Stimulated activated CD8-positive, alpha-beta memory T cell treated with anti-CD3 and anti-CD28 coated beads, Interleukin-12 subunit alpha, Interleukin-12 subunit beta, amount 100 ng/mL, for 1 hour (primary cell): ENCODE measurements around the gene TMUB1.
"Not testable (repeated sequence)": the region's sequence is repeated elsewhere in the genome, so short reads cannot be mapped to it uniquely, and the experiment has no call there.

Source experiments
- DNase-seq: peaks from one replicate; pipeline ENCODE4 v3.0.0-alpha.2; 2020; ENCODE audit warnings: low read depth

Gene TMUB1

DNA sequence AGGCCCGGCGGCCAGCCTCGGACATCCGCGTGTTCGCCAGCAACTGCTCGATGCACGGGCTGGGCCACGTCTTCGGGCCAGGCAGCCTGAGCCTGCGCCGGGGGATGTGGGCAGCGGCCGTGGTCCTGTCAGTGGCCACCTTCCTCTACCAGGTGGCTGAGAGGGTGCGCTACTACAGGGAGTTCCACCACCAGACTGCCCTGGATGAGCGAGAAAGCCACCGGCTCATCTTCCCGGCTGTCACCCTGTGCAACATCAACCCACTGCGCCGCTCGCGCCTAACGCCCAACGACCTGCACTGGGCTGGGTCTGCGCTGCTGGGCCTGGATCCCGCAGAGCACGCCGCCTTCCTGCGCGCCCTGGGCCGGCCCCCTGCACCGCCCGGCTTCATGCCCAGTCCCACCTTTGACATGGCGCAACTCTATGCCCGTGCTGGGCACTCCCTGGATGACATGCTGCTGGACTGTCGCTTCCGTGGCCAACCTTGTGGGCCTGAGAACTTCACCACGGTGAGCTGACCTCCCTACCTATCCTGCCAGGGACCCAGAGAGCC is 34.3 kb downstream of the TMUB1 start:
- DNase-seq, result no peak

DNA sequence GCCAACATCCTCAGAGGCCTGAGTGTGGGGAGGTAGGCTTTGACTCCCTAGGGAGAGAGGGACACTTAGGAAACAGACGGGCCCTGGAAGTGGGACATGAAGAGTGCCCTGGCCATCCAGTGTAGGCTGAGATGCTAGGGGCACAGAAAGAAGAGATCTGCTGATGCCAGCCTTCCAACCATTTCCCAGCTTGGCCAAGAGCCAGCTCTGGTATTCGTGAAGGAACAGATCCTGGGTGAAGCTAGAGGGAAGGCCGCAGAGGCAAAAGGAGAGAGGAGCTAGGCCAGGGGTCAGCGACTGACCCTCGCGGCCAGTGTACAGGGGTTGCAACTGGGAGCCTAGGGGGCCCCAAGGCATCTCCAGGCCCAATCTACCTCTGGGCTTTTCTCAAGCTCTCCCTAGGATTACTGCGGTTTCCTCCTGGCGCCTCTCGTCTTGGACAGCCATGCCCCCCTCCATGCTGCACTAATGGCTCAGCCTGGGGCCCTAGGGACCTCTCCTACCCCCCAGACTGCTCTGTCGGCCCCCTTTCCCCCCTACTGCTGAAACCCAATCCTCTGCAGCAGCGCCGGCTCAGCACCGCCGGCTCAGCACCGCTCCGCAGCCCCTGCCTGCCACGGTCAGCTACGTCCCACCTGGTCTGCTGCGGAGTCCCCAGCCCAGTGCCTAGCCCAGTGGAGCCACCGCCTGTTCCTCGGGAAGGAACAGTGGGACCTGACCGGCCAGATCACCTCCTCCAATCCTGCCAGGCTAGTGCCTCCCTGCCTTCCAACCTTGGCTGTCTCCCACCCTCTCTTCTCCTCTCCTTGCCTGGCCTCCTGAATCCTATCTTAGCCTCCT is 35.1 kb downstream of the TMUB1 start, which contains the start of gene ASIC3:
ASIC3 (plus strand) TSS at position 556 of the 840 bp plus-strand sequence. CDS start 355 bp downstream, outside the sequence.
- no peak for DNase-seq

DNA sequence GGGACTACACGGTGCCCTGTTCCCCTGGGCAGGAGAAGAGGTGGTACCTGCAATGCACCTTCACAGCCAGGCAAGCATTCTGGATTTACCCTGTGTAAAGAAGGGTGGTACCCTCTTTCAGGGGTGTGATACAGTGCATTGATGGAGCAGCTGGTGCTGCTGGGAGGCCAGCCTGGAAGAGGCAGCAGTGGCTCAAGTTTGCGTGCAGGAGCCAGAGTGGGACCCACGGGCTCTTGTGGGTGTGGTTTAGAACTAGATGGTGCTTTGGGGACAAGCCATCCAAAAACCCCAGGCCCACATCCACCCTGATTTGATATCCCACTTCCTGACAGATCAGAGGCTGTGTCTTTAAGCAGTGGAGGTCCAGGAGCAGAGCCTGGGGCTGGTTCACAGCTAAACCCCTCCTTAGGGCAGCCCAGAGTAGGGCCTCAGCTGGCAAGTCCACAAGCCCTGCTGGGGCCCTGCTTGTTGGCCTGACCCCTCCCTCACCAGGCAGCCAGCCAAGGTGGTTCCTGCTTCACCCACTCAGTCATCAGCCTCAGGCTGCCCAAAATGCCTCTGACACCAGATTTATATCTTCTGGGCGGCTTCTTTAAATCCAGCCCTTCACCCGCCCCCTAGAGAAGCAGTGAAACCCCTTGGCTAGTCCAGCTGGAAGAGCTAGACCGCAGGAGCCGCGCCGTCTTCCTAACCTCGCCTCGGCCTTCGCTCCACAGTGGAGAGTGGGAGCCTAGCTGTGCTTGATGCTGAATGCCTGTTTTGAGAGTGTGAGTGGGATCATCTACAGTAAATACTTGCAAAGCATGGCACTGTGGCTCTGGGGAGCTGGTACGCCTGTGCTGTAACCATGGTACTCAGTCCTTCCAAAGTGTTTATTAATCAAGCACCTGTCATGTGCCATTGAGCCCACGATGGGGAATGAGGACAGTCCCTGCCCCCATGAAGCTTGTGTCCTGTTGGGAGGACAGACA is 36.4 kb downstream of the TMUB1 start:
- DNase-seq, result no peak

DNA sequence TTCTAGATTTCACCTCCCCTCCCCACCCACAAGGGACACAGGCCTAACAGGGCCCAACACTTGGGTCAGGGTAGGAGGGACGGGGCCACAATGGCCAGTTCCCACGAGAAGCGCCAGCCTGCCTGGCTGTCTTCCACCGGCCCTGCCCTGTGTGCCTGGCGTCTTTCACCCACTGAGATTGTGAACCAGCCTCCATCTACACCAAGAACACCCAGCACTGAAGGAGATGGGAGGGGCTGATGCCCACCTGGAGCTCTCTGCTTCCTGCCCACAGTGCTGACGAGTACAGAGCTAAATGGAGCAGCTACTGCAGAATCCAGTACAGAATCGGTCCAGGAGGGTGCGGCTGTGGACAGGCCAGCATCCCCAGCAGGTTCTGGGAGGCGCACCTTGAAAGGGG is 37.3 kb downstream of the TMUB1 start:
- DNase-seq, result no peak

DNA sequence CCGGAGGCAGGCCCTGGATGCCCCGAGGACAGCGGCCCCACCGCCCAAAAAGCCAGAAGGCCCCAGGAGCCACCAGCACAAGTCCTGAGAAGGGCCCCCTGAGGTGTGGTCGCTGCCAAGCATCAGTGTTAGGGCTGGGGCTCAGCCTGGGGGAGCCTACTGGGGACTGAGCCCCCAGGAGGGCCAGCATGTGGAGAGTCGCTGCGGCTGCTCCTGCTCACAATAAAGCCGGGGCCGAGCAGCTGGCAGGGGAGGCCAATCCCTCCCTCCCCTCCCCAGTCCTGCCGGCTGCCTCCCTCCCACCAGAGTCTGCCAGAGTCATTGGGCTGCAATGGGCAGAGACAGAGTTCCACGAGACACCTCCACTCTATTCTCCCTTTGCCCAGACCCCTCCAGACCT is 38.0 kb downstream of the TMUB1 start:
- no peak for DNase-seq

DNA sequence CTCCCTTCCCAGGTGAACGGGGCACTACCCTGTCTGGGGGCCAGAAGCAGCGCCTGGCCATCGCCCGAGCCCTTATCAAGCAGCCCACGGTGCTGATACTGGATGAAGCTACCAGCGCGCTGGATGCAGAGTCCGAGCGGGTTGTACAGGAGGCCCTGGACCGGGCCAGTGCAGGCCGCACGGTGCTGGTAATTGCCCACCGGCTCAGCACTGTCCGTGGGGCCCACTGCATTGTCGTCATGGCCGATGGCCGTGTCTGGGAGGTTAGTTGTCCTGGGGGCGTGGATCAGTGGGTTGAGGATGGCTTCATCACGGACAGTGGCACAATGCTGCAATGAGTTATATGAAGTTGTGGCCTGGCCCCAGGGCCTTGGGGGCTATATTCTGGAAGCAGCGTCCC is 39.3 kb downstream of the TMUB1 start:
- DNase-seq, result no peak

DNA sequence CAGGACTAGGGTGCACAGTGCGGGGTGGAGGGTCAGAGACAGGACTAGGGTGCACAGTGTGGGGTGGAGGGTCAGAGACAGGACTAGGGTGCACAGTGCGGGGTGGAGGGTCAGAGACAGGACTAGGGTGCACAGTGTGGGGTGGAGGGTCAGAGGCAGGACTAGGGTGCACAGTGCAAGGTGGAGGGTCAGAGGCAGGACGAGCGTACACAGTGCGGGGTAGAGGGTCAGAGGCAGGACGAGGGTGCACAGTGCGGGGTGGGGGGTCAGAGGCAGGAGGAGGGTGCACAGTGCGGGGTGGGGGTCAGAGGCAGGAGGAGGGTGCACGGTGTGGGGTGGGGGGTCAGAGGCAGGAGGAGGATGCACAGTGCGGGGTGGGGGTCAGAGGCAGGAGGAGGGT is 39.8 kb downstream of the TMUB1 start:
- DNase-seq, result not testable (repeated sequence)

DNA sequence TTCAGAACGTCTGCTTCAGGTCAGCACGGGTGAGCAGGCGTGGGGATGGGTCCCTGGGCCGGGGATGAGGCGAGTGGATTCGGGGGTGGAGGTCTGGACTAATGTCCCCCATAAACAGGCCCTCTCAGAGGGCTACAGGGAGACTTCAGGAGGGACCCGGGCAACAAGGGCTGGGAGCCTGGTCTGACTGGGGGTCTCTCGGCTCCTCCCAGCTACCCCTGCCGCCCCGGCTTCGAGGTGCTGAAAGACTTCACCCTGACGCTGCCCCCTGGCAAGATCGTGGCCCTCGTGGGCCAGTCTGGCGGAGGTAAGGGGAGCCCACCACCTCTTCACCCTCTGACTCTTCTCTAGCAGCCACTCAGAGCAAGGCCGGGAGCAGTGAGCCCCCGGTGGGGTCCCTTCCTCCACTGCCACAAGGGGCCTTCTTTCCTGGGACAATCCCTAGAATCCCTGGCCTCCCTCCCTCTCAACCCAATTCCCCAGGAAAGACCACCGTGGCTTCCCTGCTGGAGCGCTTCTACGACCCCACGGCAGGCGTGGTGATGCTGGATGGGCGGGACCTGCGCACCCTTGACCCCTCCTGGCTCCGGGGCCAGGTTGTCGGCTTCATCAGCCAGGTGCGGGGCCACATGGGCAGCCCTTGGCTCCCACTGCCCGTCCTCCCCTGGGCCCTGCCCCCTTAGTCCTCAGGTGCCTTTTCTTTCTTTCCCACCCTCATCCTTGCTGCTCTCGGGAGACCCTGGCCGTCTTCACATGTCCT is 42.5 kb downstream of the TMUB1 start:
- no peak for DNase-seq

DNA sequence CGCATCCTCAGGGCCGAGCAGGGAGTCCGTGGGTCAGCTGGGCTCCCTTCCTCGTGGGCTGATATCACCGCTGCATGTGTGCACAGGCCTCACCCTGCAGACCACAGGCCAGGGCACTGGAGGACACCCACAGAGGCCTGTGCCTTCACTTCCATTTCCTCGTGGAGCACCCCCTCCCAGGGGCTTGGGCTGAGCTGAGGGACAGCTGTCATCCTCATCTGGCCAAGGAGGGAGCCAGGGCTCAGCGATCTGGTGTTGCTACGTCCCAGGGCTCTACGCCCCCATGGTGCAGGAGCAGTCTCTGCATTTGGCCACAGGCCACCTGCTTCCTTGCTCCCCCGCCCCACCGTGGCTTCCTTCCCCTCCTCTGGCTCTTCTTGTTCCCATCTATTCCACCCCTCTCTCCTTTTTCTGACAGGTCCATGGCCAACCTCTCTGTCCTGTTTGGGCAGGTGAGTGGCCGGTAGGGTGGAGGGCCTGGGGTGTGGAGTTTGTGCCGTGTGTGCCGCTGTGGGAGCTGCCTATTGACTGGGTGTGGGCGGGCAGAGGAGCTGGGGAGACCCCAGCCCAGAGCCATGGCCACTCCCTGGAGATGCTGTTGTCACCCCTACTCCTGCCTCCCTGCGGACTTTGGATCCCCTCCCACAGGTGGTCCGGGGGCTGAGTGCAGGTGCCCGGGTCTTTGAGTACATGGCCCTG is 43.3 kb downstream of the TMUB1 start:
- DNase-seq, result no peak

DNA sequence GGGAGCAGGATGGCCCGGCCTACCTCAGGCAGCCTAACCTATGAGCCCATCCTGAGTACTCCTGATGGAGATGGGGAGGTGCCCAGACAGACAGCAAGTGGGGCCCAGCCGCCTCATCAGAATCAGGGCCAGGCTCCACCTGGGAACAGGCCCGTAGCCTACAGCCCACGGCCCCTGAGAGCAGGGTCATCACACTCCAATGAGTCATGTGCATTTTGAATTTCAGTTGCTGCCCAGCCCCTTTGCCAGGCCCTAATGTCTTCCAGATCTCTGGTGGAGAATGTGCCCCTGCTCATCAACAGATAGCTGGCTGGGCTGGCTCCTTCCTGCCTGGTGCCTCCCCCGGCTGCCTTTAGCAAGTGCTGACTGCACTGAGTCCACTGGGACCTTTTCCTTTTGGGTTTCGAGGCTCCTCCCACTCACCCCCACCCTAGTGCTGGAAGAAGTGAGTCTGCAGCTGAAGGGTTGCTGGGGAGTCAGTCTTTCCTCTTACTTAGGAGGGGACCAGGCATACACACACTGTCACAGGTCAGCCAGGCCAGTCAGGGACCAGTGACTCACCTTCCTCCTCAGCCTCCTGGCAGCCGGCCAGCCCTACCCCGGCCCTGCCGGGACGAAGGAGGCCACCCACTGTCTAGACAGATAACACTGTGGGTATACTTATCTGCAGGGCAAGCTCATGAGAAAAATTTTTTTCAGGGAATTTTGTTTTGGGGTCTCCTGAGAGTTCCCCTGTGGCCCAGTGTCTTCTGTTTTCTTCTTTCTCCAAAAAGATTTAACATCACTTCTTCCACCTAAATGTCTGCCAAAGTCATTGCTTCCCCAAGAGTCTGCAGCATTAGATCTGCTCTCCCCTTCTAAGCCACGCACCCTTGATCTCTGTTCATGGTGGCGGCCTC is 44.1 kb downstream of the TMUB1 start:
- DNase-seq, result no peak

DNA sequence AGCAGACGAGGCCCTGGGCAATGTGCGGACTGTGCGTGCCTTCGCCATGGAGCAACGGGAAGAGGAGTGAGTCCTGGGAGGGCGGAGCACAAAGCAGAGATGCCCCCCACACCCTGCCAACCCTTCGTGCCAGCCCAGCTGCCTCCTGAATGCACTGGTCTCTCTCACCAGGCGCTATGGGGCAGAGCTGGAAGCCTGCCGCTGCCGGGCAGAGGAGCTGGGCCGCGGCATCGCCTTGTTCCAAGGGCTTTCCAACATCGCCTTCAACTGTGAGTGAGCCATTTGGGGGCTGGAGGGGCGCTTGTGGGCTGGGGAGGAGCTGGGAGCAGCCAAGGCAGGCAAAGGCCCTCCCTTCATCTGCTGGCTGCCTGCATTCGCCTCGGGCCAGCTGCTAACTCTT is 47.4 kb downstream of the TMUB1 start:
- no peak for DNase-seq

DNA sequence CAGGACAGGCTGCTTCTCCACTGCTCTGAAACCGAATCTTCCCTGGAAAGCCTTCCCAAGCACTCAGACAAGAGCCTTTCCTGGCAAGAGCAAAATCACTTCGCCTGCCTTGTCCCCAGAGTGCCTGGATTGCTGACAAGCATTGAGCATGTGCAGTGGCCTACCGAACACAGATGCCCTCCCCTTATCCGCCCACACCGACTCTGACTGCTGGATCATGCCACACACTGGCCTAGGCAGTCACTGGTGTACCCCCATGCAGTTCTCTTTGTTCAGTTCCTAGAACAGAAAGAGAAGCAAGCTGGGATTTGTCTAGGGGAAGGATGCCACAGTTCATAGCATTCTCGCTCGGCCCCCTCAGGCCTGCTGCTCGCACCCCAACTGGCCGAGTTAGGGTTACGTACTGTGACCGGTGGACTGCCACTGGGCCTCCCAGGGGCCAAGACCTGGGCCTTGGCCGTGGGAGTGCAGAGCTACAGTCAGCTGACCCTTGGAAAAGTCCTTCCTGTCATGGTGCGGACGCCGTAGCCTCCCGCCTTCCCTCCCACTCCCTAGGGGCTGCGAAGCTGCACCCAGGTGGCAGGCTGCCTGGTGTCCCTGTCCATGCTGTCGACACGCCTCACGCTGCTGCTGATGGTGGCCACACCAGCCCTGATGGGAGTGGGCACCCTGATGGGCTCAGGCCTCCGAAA is 48.1 kb downstream of the TMUB1 start:
- no peak for DNase-seq

DNA sequence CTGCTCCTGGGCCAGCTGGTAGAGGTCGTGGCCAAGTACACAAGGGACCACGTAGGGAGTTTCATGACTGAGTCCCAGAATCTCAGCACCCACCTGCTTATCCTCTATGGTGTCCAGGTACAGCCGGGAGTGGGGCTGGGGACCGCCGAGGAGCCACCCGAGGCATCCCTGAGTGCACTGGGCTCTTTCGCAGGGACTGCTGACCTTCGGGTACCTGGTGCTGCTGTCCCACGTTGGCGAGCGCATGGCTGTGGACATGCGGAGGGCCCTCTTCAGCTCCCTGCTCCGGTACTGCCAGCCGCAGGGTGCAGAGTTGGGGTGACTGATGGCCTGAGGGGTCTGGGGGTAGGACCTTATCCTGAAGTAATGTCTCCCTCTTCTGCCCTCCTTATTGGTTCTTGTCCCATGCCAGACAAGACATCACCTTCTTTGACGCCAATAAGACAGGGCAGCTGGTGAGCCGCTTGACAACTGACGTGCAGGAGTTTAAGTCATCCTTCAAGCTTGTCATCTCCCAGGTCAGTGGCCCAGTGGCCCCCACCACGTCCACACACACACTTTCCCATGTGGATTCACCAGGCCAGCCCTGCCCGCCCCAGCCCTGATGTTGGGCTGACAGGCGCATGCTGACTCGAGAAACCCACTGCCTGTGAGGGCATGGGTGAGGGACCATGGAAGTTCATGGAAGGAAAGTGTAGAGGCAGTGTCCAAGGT is 48.8 kb downstream of the TMUB1 start:
- DNase-seq, result no peak

DNA sequence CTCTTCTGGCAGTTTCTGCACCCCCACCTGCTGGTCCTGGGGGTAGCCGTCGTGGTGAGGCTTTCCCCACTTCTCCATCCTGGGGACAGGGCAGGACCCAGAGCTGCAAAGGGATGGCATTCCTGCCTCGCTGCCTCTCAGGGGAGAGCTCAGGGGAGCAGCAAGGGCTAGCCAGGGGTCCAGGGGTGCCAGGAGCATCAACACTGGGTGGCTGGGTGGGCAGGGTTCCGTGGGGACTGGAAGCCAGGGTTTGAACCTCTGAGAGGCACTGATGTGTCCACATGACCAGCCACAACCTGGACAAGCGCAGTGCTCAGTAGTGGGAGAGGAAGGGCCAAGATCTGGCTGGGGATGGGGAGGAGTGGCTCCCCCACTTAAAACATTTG is 49.4 kb downstream of the TMUB1 start:
- DNase-seq, result no peak

DNA sequence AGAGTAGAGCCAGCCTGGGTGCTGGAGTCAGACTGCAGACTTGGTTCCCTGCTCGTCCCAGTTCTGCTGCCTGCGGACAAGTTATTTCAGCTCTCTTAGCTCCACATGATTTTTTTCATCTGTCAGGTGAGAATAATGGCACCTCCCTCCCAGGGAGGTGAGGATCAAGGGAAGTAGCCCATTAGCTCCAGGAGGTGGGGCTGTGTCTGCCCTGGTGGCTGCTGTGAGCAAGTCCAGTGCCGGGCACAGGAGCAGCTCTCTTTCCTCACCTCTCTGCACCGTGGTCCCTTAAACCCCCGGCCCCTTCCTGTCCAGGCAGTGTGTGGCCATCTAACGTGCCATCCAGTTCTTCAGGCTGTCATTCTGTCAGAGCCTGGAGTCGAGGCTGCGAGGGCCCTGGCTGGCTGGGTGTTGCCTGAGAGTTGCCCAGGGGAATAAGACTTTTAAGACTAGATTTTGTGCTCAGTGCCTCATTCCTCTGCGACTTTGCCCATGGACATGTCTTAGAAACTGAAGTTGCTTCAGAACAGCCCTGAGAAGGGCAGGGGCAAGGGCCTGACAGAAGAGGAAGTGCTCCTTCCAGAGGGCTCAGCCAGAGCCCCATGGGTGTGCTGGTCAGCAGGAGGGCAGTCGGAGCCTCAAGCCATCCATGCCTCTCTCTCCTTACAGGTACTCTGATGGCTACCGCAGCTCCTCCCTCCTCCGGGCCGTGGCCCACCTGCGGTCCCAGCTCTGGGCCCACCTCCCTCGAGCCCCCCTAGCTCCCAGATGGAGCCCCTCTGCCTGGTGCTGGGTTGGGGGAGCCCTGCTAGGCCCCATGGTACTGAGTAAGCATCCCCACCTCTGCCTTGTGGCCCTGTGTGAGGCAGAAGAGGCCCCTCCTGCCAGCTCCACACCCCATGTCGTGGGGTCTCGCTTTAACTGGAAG is 50.1 kb downstream of the TMUB1 start:
- no peak for DNase-seq
